Right lobe of liver (tissue), 4 donors: ENCODE measurements around the gene OMD.

ENCODE experiments used
- CTCF ChIP-seq, 4 donors: fragments of 200-600 bp in 3 of 4; fragments of 450-650 bp in 1 of 4; IDR thresholded peaks; one replicate each; pipeline versions ENCODE4 v1.5.1 to v1.8.0; 2016 to 2022; ENCODE audit warnings: antibody characterized with exemption in 4 of 4, mild to moderate bottlenecking in 2 of 4
- POLR2A ChIP-seq: fragments of 450-650 bp; IDR thresholded peaks from one replicate; pipeline ENCODE4 v1.6.1; 2017; ENCODE audit warnings: antibody characterized with exemption, mild to moderate bottlenecking
- donor health status: DM: no; HTN: no; CAD: no.
- donor health status: DM: no; HTN: no; CAD: no.
- donor health status: DM: no; HTN: yes; CAD: no.

GRCh38 chr9:92393686-92394085 lies 30.6 kb downstream of the OMD start:
- TF ChIP-seq CTCF (IDR thresholded peaks at IDR 0.05) (no peak), POLR2A (no peak)
